Activated naive CD4-positive, alpha-beta T cell treated with anti-CD3 and anti-CD28 coated beads for 36 hours (primary cell): ENCODE data around the gene MAMDC2. TPM values are rescaled to one million over a fixed set of nuclear protein-coding genes. Genes with fewer than 3 reads are reported as not detected.
"Not testable (repeated sequence)": the region's sequence is repeated elsewhere in the genome, so short reads cannot be mapped to it uniquely, and the experiment has no call there.

ENCODE experiments used
- CTCF ChIA-PET: fragments of 350-600 bp; sonication (Branson Sonifier 250); formaldehyde crosslinking; loops from one replicate; lab custom pipeline; 2021; ENCODE audit warnings: antibody characterized with exemption; lab: Charles Lee
- DNase-seq: peaks from one replicate; pipeline ENCODE4 v3.0.0-alpha.2; 2020
- H3K27ac Mint-ChIP-seq: one replicate; pipeline ENCODE4 v1.8.0; 2021; ENCODE audit warnings: mild to moderate bottlenecking, mixed read lengths
- H3K27me3 Mint-ChIP-seq: one replicate; pipeline ENCODE4 v1.8.0; 2021; ENCODE audit warnings: low read depth, mixed read lengths
- H3K36me3 Mint-ChIP-seq: one replicate; pipeline ENCODE4 v1.8.0; 2021; ENCODE audit warnings: low read depth, mixed read lengths
- H3K4me1 Mint-ChIP-seq: one replicate; pipeline ENCODE4 v1.8.0; 2021; ENCODE audit warnings: low read depth, mixed read lengths
- H3K4me3 Mint-ChIP-seq: one replicate; pipeline ENCODE4 v1.8.0; 2021; ENCODE audit warnings: mild to moderate bottlenecking, moderate library complexity, mixed read lengths
- H3K9me3 Mint-ChIP-seq: one replicate; pipeline ENCODE4 v1.8.0; 2021; ENCODE audit warnings: mixed read lengths
- intact Hi-C: fragments of 100-400 bp; cut with micrococcal nuclease; formaldehyde crosslinking; loops from one replicate; pipeline ENCODE4 v1.15.1; 2023
- total RNA-seq, 2 experiments: library from RNA; stranded (reverse); gene quantifications; one replicate each; pipeline ENCODE4 v1.2.3, GENCODE V29; 2021

Gene MAMDC2
- total RNA-seq, 2 experiments from 2014 or later, result not detected

GRCh38 chr9:70013598-70014196, 30.0 kb upstream of the MAMDC2 start:
- Mint-ChIP-seq H3K27ac (no peak overlapping the region), H3K4me1 (no peaks in the 10 kb centered on the region), H3K4me3 (no peak overlapping the region), H3K36me3 (no peaks in the 10 kb centered on the region), H3K27me3 (peaks cover 3% of the 10 kb centered on the region), H3K9me3 (no peaks in the 10 kb centered on the region)
- DNase-seq, result no peak
- CTCF ChIA-PET, result interaction anchor here (0.8 to 1.1 kb wide), 2 partner anchors 97 to 263 kb away, joined by 4 to 6 read pairs; no protein-coding TSS in a partner anchor
- intact Hi-C loops, result no loop called here

GRCh38 chr9:70015099-70015498, 28.5 kb upstream of the MAMDC2 start:
- no peaks in the 10 kb centered on the region for H3K4me1 Mint-ChIP-seq
- no peak for DNase-seq
- no peaks in the 10 kb centered on the region for H3K9me3 Mint-ChIP-seq
- no peak overlapping the region for H3K27ac Mint-ChIP-seq
- intact Hi-C loops, result no loop called here
- H3K27me3 Mint-ChIP-seq, result peaks cover 3% of the 10 kb centered on the region
- H3K36me3 Mint-ChIP-seq, result no peaks in the 10 kb centered on the region
- no peak overlapping the region for H3K4me3 Mint-ChIP-seq
- CTCF ChIA-PET, result interaction anchor here (1.1 kb wide), 1 partner anchor 96 kb away, joined by 4 read pairs; no protein-coding TSS in a partner anchor

- Mint-ChIP-seq H3K9me3 (no peaks in the 10 kb centered on the region), H3K36me3 (no peaks in the 10 kb centered on the region), H3K27me3 (peaks cover 8% of the 10 kb centered on the region), H3K4me1 (no peaks in the 10 kb centered on the region), H3K27ac (no peak overlapping the region), H3K4me3 (no peak overlapping the region)
- intact Hi-C loops, result no loop called here
- DNase-seq, result no peak
- CTCF ChIA-PET, result no interaction called here
Observed at GRCh38 chr9:70020217-70020616, 23.4 kb upstream of the MAMDC2 start.

- H3K27ac Mint-ChIP-seq, result no peak overlapping the region
- H3K4me3 Mint-ChIP-seq, result no peak overlapping the region
- CTCF ChIA-PET, result interaction anchor here (1.0 kb wide), 1 partner anchor 91 kb away, joined by 4 read pairs; no protein-coding TSS in a partner anchor
Observed at GRCh38 chr9:70020991-70021571, 22.6 kb upstream of the MAMDC2 start.

GRCh38 chr9:70028287-70028686, 15.4 kb upstream of the MAMDC2 start:
- no peak overlapping the region for H3K4me3 Mint-ChIP-seq
- intact Hi-C loops, result no loop called here
- H3K27ac Mint-ChIP-seq, result no peak overlapping the region
- H3K27me3 Mint-ChIP-seq, result peaks cover 19% of the 10 kb centered on the region
- no peaks in the 10 kb centered on the region for H3K4me1 Mint-ChIP-seq
- no peaks in the 10 kb centered on the region for H3K9me3 Mint-ChIP-seq
- no peak for DNase-seq
- CTCF ChIA-PET, result no interaction called here
- H3K36me3 Mint-ChIP-seq, result no peaks in the 10 kb centered on the region

More at GRCh38 chr9:70020991-70021571, 22.6 kb upstream of the MAMDC2 start:
- Mint-ChIP-seq H3K9me3 (no peaks in the 10 kb centered on the region), H3K4me1 (no peaks in the 10 kb centered on the region), H3K36me3 (no peaks in the 10 kb centered on the region), H3K27me3 (peaks cover 11% of the 10 kb centered on the region)
- DNase-seq, result no peak
- intact Hi-C loops, result no loop called here

- no peak for DNase-seq
- intact Hi-C loops, result no loop called here
- CTCF ChIA-PET, result no interaction called here
- Mint-ChIP-seq H3K4me1 (no peaks in the 10 kb centered on the region), H3K27ac (no peak overlapping the region), H3K36me3 (no peaks in the 10 kb centered on the region), H3K27me3 (peaks cover 13% of the 10 kb centered on the region), H3K4me3 (no peak overlapping the region), H3K9me3 (no peaks in the 10 kb centered on the region)
Observed at GRCh38 chr9:70030156-70030555, 13.5 kb upstream of the MAMDC2 start.

GRCh38 chr9:70031141-70031545, 12.5 kb upstream of the MAMDC2 start:
- Mint-ChIP-seq H3K4me3 (no peak overlapping the region), H3K36me3 (no peaks in the 10 kb centered on the region), H3K4me1 (no peaks in the 10 kb centered on the region), H3K27me3 (peaks cover 9% of the 10 kb centered on the region), H3K27ac (no peak overlapping the region), H3K9me3 (no peaks in the 10 kb centered on the region)
- intact Hi-C loops, result no loop called here
- CTCF ChIA-PET, result interaction anchor here (1.3 kb wide), 1 partner anchor 80 kb away, joined by 3 read pairs; no protein-coding TSS in a partner anchor
- no peak for DNase-seq

GRCh38 chr9:70034271-70034711, 9.4 kb upstream of the MAMDC2 start:
- Mint-ChIP-seq H3K4me1 (no peaks in the 10 kb centered on the region), H3K9me3 (peaks cover 5% of the 10 kb centered on the region), H3K36me3 (peaks cover 3% of the 10 kb centered on the region), H3K4me3 (no peak overlapping the region), H3K27ac (no peak overlapping the region), H3K27me3 (peaks cover 4% of the 10 kb centered on the region)
- CTCF ChIA-PET, result interaction anchor here (1.3 kb wide), 1 partner anchor 77 kb away, joined by 4 read pairs; no protein-coding TSS in a partner anchor
- DNase-seq, result no peak
- intact Hi-C loops, result no loop called here

GRCh38 chr9:70035691-70036090, 8.0 kb upstream of the MAMDC2 start:
- Mint-ChIP-seq H3K36me3 (peaks cover 3% of the 10 kb centered on the region), H3K27ac (no peak overlapping the region), H3K27me3 (peaks cover 4% of the 10 kb centered on the region), H3K9me3 (peaks cover 5% of the 10 kb centered on the region), H3K4me3 (no peak overlapping the region), H3K4me1 (no peaks in the 10 kb centered on the region)
- DNase-seq, result no peak
- intact Hi-C loops, result no loop called here
- CTCF ChIA-PET, result no interaction called here

GRCh38 chr9:70036641-70037040, 7.0 kb upstream of the MAMDC2 start:
- H3K27me3 Mint-ChIP-seq, result peaks cover 3% of the 10 kb centered on the region
- H3K27ac Mint-ChIP-seq, result no peak overlapping the region
- intact Hi-C loops, result no loop called here
- no peak for DNase-seq
- peaks cover 5% of the 10 kb centered on the region for H3K9me3 Mint-ChIP-seq
- no peak overlapping the region for H3K4me3 Mint-ChIP-seq
- H3K4me1 Mint-ChIP-seq, result no peaks in the 10 kb centered on the region
- CTCF ChIA-PET, result no interaction called here
- H3K36me3 Mint-ChIP-seq, result peaks cover 3% of the 10 kb centered on the region

- H3K4me3 Mint-ChIP-seq, DNase-seq, H3K27ac Mint-ChIP-seq, H3K4me1 Mint-ChIP-seq, CTCF ChIA-PET, intact Hi-C loops, H3K9me3 Mint-ChIP-seq, H3K36me3 Mint-ChIP-seq: not testable (repeated sequence)
- peaks cover 13% of the 10 kb centered on the region for H3K27me3 Mint-ChIP-seq
Observed at GRCh38 chr9:70038171-70038621, 5.5 kb upstream of the MAMDC2 start.

- peaks cover 3% of the 10 kb centered on the region for H3K36me3 Mint-ChIP-seq
- no peak overlapping the region for H3K4me3 Mint-ChIP-seq
- peaks cover 30% of the 10 kb centered on the region for H3K27me3 Mint-ChIP-seq
- DNase-seq, result no peak
- peaks cover 5% of the 10 kb centered on the region for H3K4me1 Mint-ChIP-seq
- H3K9me3 Mint-ChIP-seq, result peaks cover 5% of the 10 kb centered on the region
- intact Hi-C loops, result no loop called here
- CTCF ChIA-PET, result no interaction called here
- no peak overlapping the region for H3K27ac Mint-ChIP-seq
Observed at GRCh38 chr9:70040376-70040903, 3.2 kb upstream of the MAMDC2 start.
